HCT116 (cell line): ENCODE data around the gene CDA. TPM values are rescaled to one million over a fixed set of nuclear protein-coding genes. Genes with fewer than 3 reads are reported as not detected.

Source experiments
- ATAC-seq: fragments of 200-7000 bp; cut with Tn5 transposase; 2 replicates; pipeline ENCODE4 v1.9.1; 2020; ENCODE audit warnings: mild to moderate bottlenecking, moderate library complexity
- BruUV-seq: library from RNA; stranded (reverse); fragments of 400-500 nt; replicated peaks from 2 replicates; lab custom pipeline; 2021; lab: Mats Ljungman, UMichigan
- CTCF ChIA-PET: fragments of 300-600 bp; sonication (Branson Sonifier 250); formaldehyde crosslinking; loops from one replicate; lab custom pipeline; 2021; ENCODE audit warnings: antibody characterized with exemption; lab: Charles Lee
- POLR2A ChIA-PET: fragments of 300-600, 350-600 bp; sonication (Branson Sonifier 250); formaldehyde crosslinking; loops from one replicate; lab custom pipeline; 2021; ENCODE audit warnings: antibody characterized with exemption; lab: Charles Lee
- RAD21 ChIA-PET, 2 experiments: fragments of 300-600 bp; sonication (Branson Sonifier 250); formaldehyde crosslinking; loops; one replicate each; lab custom pipeline; 2023; ENCODE audit warnings: low total read pairs in 2 of 2; ENCODE audit not compliant: uncharacterized antibody in 2 of 2, unreplicated experiment in 2 of 2, low non-redundant PET in 1 of 2; lab: Charles Lee
- DNase-seq: peaks from one replicate; pipeline ENCODE4 v3.0.0-alpha.2; 2010; ENCODE audit warnings: low read depth, low spot score
- H2AFZ ChIP-seq: fragments of 200-600 bp; shearing (Covaris generic), sonication (generic); 2 replicates; pipeline ENCODE4 v1.6.1; 2017; ENCODE audit warnings: low read depth, mixed run types, mixed read lengths, antibody characterized with exemption, low read length; ENCODE audit not compliant: poor library complexity, severe bottlenecking
- H3K27ac ChIP-seq: 2 replicates; pipeline ENCODE4 v1.5.1; 2012; ENCODE audit warnings: low read depth, low read length
- H3K27me3 ChIP-seq: fragments of 200-600 bp; sonication (generic); 2 replicates; pipeline ENCODE4 v1.6.1; 2016; ENCODE audit warnings: mixed run types, low read length, mixed read lengths; ENCODE audit not compliant: insufficient read depth
- H3K36me3 ChIP-seq, 2 experiments: fragments of 200-500 bp in 1 of 2; fragments of 200-600 bp in 1 of 2; sonication (Bioruptor generic) in 1 of 2; sonication (generic) in 1 of 2; 2 replicates each; pipeline versions ENCODE4 v1.5.1 to v1.6.1; 2014 to 2016; ENCODE audit warnings: low read length in 2 of 2, inconsistent platforms in 1 of 2, mixed read lengths in 1 of 2, mixed run types in 1 of 2; ENCODE audit not compliant: insufficient read depth in 2 of 2, control insufficient read depth in 1 of 2
- H3K4me1 ChIP-seq, 2 experiments: fragments of 200-600 bp in 1 of 2; sonication (generic) in 1 of 2; 2 replicates each; pipeline versions ENCODE4 v1.5.1 to v1.6.1; 2012 to 2017; ENCODE audit warnings: low read length in 2 of 2, inconsistent platforms in 1 of 2, mild to moderate bottlenecking in 1 of 2, mixed read lengths in 1 of 2, mixed run types in 1 of 2, moderate library complexity in 1 of 2; ENCODE audit not compliant: insufficient read depth in 2 of 2, control insufficient read depth in 1 of 2
- H3K4me2 ChIP-seq: fragments of 200-600 bp; sonication (generic); 2 replicates; pipeline ENCODE4 v1.6.1; 2017; ENCODE audit warnings: mixed run types, low read length, mixed read lengths
- H3K4me3 ChIP-seq, 2 experiments: fragments of 200-600 bp in 1 of 2; sonication (generic) in 1 of 2; replicated peaks in 1 of 2; 2 replicates each; pipeline ENCODE4 v1.5.1; 2011 to 2016; ENCODE audit warnings: low read length in 2 of 2, control low read depth in 1 of 2, low read depth in 1 of 2, mild to moderate bottlenecking in 1 of 2, mixed read lengths in 1 of 2, mixed run types in 1 of 2
- H3K79me2 ChIP-seq: fragments of 200-600 bp; sonication (generic); 2 replicates; pipeline ENCODE4 v1.6.1; 2017; ENCODE audit warnings: mild to moderate bottlenecking, mixed run types, low read length, moderate library complexity, mixed read lengths; ENCODE audit not compliant: insufficient read depth
- H3K9ac ChIP-seq: fragments of 200-600 bp; sonication (generic); 2 replicates; pipeline ENCODE4 v1.6.1; 2016; ENCODE audit warnings: low read length, mixed read lengths
- H3K9me2 ChIP-seq: fragments of 200-600 bp; sonication (generic), shearing (Covaris generic); 2 replicates; pipeline ENCODE4 v1.6.1; 2017; ENCODE audit warnings: mixed run types, mild to moderate bottlenecking, moderate library complexity; ENCODE audit not compliant: insufficient read depth
- H3K9me3 ChIP-seq, 2 experiments: fragments of 200-500 bp in 1 of 2; fragments of 200-600 bp in 1 of 2; sonication (Bioruptor generic) in 1 of 2; sonication (generic) in 1 of 2; 2 replicates each; pipeline ENCODE4 v1.6.1; 2014 to 2017; ENCODE audit warnings: low read length in 2 of 2, mixed read lengths in 2 of 2, inconsistent platforms in 1 of 2, low read depth in 1 of 2, mild to moderate bottlenecking in 1 of 2, mixed run types in 1 of 2, moderate library complexity in 1 of 2; ENCODE audit not compliant: control insufficient read depth in 1 of 2, insufficient read depth in 1 of 2
- H4K20me1 ChIP-seq: fragments of 200-600 bp; sonication (generic), shearing (Covaris generic); 2 replicates; pipeline ENCODE4 v1.6.1; 2017; ENCODE audit warnings: mixed run types, mild to moderate bottlenecking, moderate library complexity; ENCODE audit not compliant: insufficient read depth
- CBX3 ChIP-seq: IDR thresholded peaks from 2 replicates; pipeline ENCODE4 v1.6.1; 2012; ENCODE audit warnings: low read depth
- CEBPB ChIP-seq: IDR thresholded peaks from 2 replicates; pipeline ENCODE4 v1.6.1; 2012; ENCODE audit warnings: low read depth
- CTCF ChIP-seq, 3 experiments: fragments of 200-600 bp in 1 of 3; sonication (generic) in 1 of 3; IDR thresholded peaks in 2 of 3; conservative IDR thresholded peaks in 1 of 3; 2 replicates each; pipeline ENCODE4 v1.5.1; 2012 to 2017; ENCODE audit warnings: low read depth in 2 of 3, low read length in 2 of 3, antibody characterized with exemption in 1 of 3, borderline replicate concordance in 1 of 3, control low read depth in 1 of 3, mild to moderate bottlenecking in 1 of 3, mixed read lengths in 1 of 3, mixed run types in 1 of 3, moderate library complexity in 1 of 3; ENCODE audit not compliant: insufficient read depth in 1 of 3
- ELF1 ChIP-seq: IDR thresholded peaks from 2 replicates; pipeline ENCODE4 v1.6.1; 2012; ENCODE audit warnings: low read depth, borderline replicate concordance
- EZH2phosphoT487 ChIP-seq: fragments of 200-600 bp; IDR thresholded peaks from 2 replicates; pipeline ENCODE4 v1.6.1; 2018; ENCODE audit warnings: antibody characterized with exemption, borderline replicate concordance
- FOSL1 ChIP-seq: IDR thresholded peaks from 2 replicates; pipeline ENCODE4 v1.6.1; 2012; ENCODE audit warnings: low read depth
- POLR2AphosphoS5 ChIP-seq: IDR thresholded peaks from 2 replicates; pipeline ENCODE4 v1.6.1; 2011; ENCODE audit warnings: mild to moderate bottlenecking, low read depth, low read length, moderate library complexity
- SIN3A ChIP-seq: IDR thresholded peaks from 2 replicates; pipeline ENCODE4 v1.6.1; 2012; ENCODE audit warnings: low read depth
- SP1 ChIP-seq: IDR thresholded peaks from 2 replicates; pipeline ENCODE4 v1.6.1; 2012; ENCODE audit warnings: low read depth
- SRF ChIP-seq: IDR thresholded peaks from 2 replicates; pipeline ENCODE4 v1.6.1; 2012; ENCODE audit warnings: low read depth
- TCF7L2 ChIP-seq: IDR thresholded peaks from 2 replicates; pipeline ENCODE4 v1.7.0; 2011; ENCODE audit warnings: borderline replicate concordance, inconsistent platforms; ENCODE audit not compliant: insufficient read depth, insufficient read length; ENCODE audit errors: extremely low read depth
- YY1 ChIP-seq: IDR thresholded peaks from 2 replicates; pipeline ENCODE4 v1.6.1; 2011; ENCODE audit warnings: low read length, low read depth, moderate library complexity, mild to moderate bottlenecking; ENCODE audit not compliant: insufficient replicate concordance; ENCODE audit errors: extremely low read depth
- ZBTB33 ChIP-seq: IDR thresholded peaks from 2 replicates; pipeline ENCODE4 v1.6.1; 2011; ENCODE audit warnings: mild to moderate bottlenecking, low read length, moderate library complexity; ENCODE audit not compliant: insufficient replicate concordance; ENCODE audit errors: extremely low read depth
- ZFX ChIP-seq: fragments of 450-650 bp; IDR thresholded peaks from 2 replicates; pipeline ENCODE4 v1.6.1; 2017
- ZNF274 ChIP-seq: fragments of 200-500 bp; sonication (Bioruptor generic); IDR thresholded peaks from 2 replicates; pipeline ENCODE4 v1.6.1; 2014; ENCODE audit warnings: mild to moderate bottlenecking, low read depth, low read length, inconsistent platforms
- intact Hi-C: fragments of 100-400 bp; cut with micrococcal nuclease; formaldehyde crosslinking; loops from 2 replicates; pipeline ENCODE4 v1.10.0; 2022
- total RNA-seq: library from RNA; stranded (reverse); gene quantifications from one replicate; pipeline ENCODE4 v1.2.1, GENCODE V29; 2021; ENCODE audit not compliant: unreplicated experiment
- TF ChIP-seq, protein P1 (sequence below): IDR thresholded peaks from 2 replicates; pipeline ENCODE4 v1.6.1; 2012

CDA gene
- total RNA-seq, 1 experiment from 2014 or later, result 28.6 TPM

DNA sequence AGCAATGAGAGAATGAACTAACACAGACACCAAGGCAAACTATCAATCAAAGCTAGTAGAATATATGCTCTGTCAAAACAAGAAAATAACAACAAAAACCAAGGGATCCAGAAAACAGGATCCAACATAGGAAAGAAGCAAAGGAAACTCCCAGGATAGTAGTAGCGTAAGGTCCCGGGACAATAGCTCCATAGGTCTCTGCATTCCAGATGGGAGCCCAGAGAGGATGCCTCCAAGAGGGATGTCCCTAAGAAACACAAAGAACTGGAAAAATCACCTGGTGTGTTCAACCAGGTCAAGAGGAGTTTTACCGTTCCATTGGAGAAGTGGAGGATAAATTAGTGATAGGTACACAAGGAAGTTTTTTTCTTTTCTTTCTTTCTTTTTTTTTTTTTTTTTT, 42.3 kb upstream of the CDA start:
- H3K9me2 ChIP-seq, result no peaks in the 10 kb centered on the region
- no peaks in the 10 kb centered on the region for H3K4me1 ChIP-seq
- intact Hi-C loops, result no loop called here
- H4K20me1 ChIP-seq, result no peaks in the 10 kb centered on the region
- no peaks in the 10 kb centered on the region for H3K36me3 ChIP-seq
- no peak overlapping the region for H3K9ac ChIP-seq
- H3K9me3 ChIP-seq, result no peaks in the 10 kb centered on the region
- no peaks in the 10 kb centered on the region for H3K79me2 ChIP-seq
- no TSS peak for BruUV-seq
- no peak overlapping the region for H3K4me2 ChIP-seq
- ChIA-PET POLR2A (no interaction called here), CTCF (no interaction called here), RAD21 (no interaction called here)
- no peak overlapping the region for H3K27ac ChIP-seq
- ATAC-seq (no peak), DNase-seq (no peak)
- TF ChIP-seq CTCF (IDR thresholded peaks at IDR 0.05 in 2 of 3, conservative IDR thresholded peaks at IDR 0.05 in 1 of 3; ENCODE audit: borderline replicate concordance in 1 of 3, insufficient read depth in 1 of 3, low read depth in 2 of 3, low read length in 2 of 3) (no peak), SIN3A (no peak), CEBPB (no peak), EZH2phosphoT487 (no peak), TCF7L2 (no peak), FOSL1 (no peak), POLR2AphosphoS5 (no peak)
- H3K4me3 ChIP-seq, result no peak overlapping the region
- no peak overlapping the region for H2AFZ ChIP-seq
- no peaks in the 10 kb centered on the region; the same call in 1 of the 2 replicates for H3K27me3 ChIP-seq

DNA sequence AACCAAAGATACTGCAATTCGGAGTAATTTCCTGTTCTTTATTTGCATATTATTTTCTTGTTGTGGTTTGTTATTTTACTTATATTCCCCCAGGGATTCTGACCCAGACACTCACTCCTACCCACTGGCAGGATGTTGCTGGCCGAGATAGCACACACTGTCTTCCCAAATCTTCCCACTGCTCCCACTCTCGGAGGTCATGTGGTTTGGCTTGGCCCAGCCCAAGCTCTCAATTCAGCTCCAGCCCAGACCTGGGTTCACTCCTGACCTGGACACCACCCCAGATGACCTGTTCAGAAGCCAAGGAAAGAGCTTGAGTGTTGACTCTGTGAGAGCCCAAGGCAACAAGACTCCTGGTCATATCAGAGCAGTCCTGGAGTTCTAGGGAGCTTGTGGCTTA, 37.7 kb upstream of the CDA start:
- no peak overlapping the region for H3K27ac ChIP-seq
- H3K4me2 ChIP-seq, result no peak overlapping the region
- H2AFZ ChIP-seq, result no peak overlapping the region
- ATAC-seq (no peak), DNase-seq (no peak)
- H3K9me3 ChIP-seq, result no peaks in the 10 kb centered on the region
- H3K36me3 ChIP-seq, result no peaks in the 10 kb centered on the region
- ChIA-PET POLR2A (no interaction called here), CTCF (interaction anchor here (1.5 kb wide), 1 partner anchor 23 kb away, joined by 5 read pairs; no protein-coding TSS in a partner anchor), RAD21 (no interaction called here)
- no peak overlapping the region for H3K4me3 ChIP-seq
- H3K9ac ChIP-seq, result no peak overlapping the region
- no peaks in the 10 kb centered on the region for H3K9me2 ChIP-seq
- no peaks in the 10 kb centered on the region; the same call in 1 of the 2 replicates for H3K27me3 ChIP-seq
- no peaks in the 10 kb centered on the region for H4K20me1 ChIP-seq
- no TSS peak for BruUV-seq
- intact Hi-C loops, result no loop called here
- H3K4me1 ChIP-seq, result no peaks in the 10 kb centered on the region
- H3K79me2 ChIP-seq, result no peaks in the 10 kb centered on the region
- no peak for TF ChIP-seq CBX3
- no peak for TF ChIP-seq ZFX
- TF ChIP-seq ZBTB33, result no peak
- TF ChIP-seq ZNF274, result no peak
- no peak for TF ChIP-seq EZH2phosphoT487
- TF ChIP-seq SP1, result no peak
- no peak for TF ChIP-seq SIN3A
- TF ChIP-seq, protein P1, sequence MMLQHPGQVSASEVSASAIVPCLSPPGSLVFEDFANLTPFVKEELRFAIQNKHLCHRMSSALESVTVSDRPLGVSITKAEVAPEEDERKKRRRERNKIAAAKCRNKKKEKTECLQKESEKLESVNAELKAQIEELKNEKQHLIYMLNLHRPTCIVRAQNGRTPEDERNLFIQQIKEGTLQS, result no peak
- TF ChIP-seq YY1, result no peak
- TF ChIP-seq SRF, result no peak
- no peak for TF ChIP-seq ELF1
